ENCODE results near the gene PKN1.

DNA sequence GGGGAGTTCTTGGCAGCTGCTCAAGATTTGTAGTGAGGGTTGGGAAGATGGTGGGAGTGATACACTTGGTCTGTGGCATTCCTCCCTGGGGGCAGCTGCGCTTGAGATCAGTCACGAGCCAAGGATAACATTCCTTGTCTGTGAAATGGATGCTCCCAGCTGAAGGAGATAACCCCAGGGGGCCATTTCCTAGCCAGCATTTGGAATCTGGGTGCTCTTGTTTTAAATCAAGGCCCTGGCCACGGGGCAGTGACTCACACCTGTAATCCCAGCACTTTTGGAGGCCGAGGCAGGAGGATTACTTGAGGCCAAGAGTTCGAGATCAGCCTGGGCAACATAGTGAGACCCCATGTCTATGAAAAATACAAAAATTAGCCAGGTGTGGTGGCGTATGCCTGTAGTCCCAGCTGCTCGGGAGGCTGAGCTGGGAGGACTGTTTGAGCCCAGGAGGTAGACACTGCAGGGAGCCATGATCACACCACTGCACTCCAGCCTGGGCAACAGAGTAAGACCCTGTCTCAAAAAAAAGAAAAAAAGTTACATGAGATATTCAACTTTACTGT is 4.6 kb downstream of the PKN1 start:
- TF ChIP-seq, protein P1, sequence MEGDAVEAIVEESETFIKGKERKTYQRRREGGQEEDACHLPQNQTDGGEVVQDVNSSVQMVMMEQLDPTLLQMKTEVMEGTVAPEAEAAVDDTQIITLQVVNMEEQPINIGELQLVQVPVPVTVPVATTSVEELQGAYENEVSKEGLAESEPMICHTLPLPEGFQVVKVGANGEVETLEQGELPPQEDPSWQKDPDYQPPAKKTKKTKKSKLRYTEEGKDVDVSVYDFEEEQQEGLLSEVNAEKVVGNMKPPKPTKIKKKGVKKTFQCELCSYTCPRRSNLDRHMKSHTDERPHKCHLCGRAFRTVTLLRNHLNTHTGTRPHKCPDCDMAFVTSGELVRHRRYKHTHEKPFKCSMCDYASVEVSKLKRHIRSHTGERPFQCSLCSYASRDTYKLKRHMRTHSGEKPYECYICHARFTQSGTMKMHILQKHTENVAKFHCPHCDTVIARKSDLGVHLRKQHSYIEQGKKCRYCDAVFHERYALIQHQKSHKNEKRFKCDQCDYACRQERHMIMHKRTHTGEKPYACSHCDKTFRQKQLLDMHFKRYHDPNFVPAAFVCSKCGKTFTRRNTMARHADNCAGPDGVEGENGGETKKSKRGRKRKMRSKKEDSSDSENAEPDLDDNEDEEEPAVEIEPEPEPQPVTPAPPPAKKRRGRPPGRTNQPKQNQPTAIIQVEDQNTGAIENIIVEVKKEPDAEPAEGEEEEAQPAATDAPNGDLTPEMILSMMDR (IDR thresholded peaks at IDR 0.05), result no peak
- no peak for TF ChIP-seq POLR2A (IDR thresholded peaks at IDR 0.05)
